HepG2 (cell line): ENCODE measurements around the gene MYO3B.

Experiments
- CEBPB ChIP-seq: IDR thresholded peaks from 2 replicates; pipeline ENCODE4 v1.6.1; 2011; ENCODE audit warnings: low read depth, low read length, improper control_type of control experiment, borderline replicate concordance
- CTCF ChIP-seq: sonication (generic); formaldehyde crosslinking; IDR thresholded peaks from 2 replicates; pipeline ENCODE4 v1.5.0; 2020; ENCODE audit warnings: mild to moderate bottlenecking, missing genetic modification reagents, moderate library complexity
- EHMT2 ChIP-seq: fragments of 200-600 bp; sonication (generic); IDR thresholded peaks from 2 replicates; pipeline ENCODE4 v1.7.0; 2017; ENCODE audit warnings: antibody characterized with exemption, low read depth, low read length, borderline replicate concordance
- ETV5 ChIP-seq: IDR thresholded peaks from 2 replicates; pipeline ENCODE4 v1.6.1; 2018; ENCODE audit warnings: missing biosample characterization, missing genetic modification reagents, inconsistent platforms, borderline replicate concordance
- EZH2 ChIP-seq: conservative IDR thresholded peaks from 2 replicates; pipeline ENCODE4 v1.6.1; 2012; ENCODE audit warnings: mild to moderate bottlenecking, low read depth, low read length, moderate library complexity
- GATAD2A ChIP-seq: IDR thresholded peaks from 2 replicates; pipeline ENCODE4 v1.6.1; 2016
- GPN1 ChIP-seq: sonication (generic); formaldehyde crosslinking; IDR thresholded peaks from 2 replicates; pipeline ENCODE4 v1.5.1; 2020; ENCODE audit warnings: missing genetic modification reagents, borderline replicate concordance
- HDAC2 ChIP-seq: sonication (generic); formaldehyde crosslinking; IDR thresholded peaks from 2 replicates; pipeline ENCODE4 v1.4.0; 2020; ENCODE audit warnings: missing genetic modification reagents
- MAZ ChIP-seq, 2 experiments: sonication (generic) in 1 of 2; formaldehyde crosslinking in 1 of 2; IDR thresholded peaks; 2 replicates each; pipeline versions ENCODE4 v1.5.0 to v1.6.1; 2012 to 2020; ENCODE audit warnings: low read depth in 2 of 2, mild to moderate bottlenecking in 2 of 2, borderline replicate concordance in 1 of 2, improper control_type of control experiment in 1 of 2, low read length in 1 of 2, missing genetic modification reagents in 1 of 2, moderate library complexity in 1 of 2
- NFYB ChIP-seq: sonication (generic); formaldehyde crosslinking; IDR thresholded peaks from 2 replicates; pipeline ENCODE4 v1.4.0; 2020; ENCODE audit warnings: missing genetic modification reagents
- SIN3A ChIP-seq: IDR thresholded peaks from 2 replicates; pipeline ENCODE4 v1.6.1; 2011; ENCODE audit warnings: low read depth, mild to moderate bottlenecking, control low read depth, low read length, borderline replicate concordance
- SMARCE1 ChIP-seq: fragments of 450-650 bp; IDR thresholded peaks from 2 replicates; pipeline ENCODE4 v1.6.1; 2017; ENCODE audit warnings: borderline replicate concordance
- ZFX ChIP-seq: sonication (generic); formaldehyde crosslinking; IDR thresholded peaks from 2 replicates; pipeline ENCODE4 v1.4.0; 2020; ENCODE audit warnings: mild to moderate bottlenecking, low read depth, missing genetic modification reagents, moderate library complexity
- ZNF121 ChIP-seq: sonication (generic); formaldehyde crosslinking; IDR thresholded peaks from 2 replicates; pipeline ENCODE4 v1.5.0; 2020; ENCODE audit warnings: mild to moderate bottlenecking, missing genetic modification reagents

GRCh38 chr2:170475878-170476277 lies 297.9 kb downstream of the MYO3B start:
- TF ChIP-seq GATAD2A (CRISPR knock-in tag) (no peak), ETV5 (CRISPR knock-in tag) (no peak), SMARCE1 (no peak), EHMT2 (no peak), CTCF (CRISPR knock-in tag) (no peak), MAZ (IDR thresholded peaks at IDR 0.05; ENCODE audit: borderline replicate concordance, low read depth, low read length) (no peak), MAZ (CRISPR knock-in tag; IDR thresholded peaks at IDR 0.05; ENCODE audit: low read depth) (no peak), NFYB (CRISPR knock-in tag) (no peak), SIN3A (no peak), ZNF121 (CRISPR knock-in tag) (no peak), HDAC2 (CRISPR knock-in tag) (no peak), EZH2 (no peak), GPN1 (no peak), CEBPB (no peak), ZFX (no peak)
